Loucy (cell line): ENCODE data around the gene SEMA5B.

Experiments used
- EZH2phosphoT487 ChIP-seq: fragments of 200-600 bp; IDR thresholded peaks from 2 replicates; pipeline ENCODE4 v1.6.1; 2018; ENCODE audit warnings: antibody characterized with exemption, mild to moderate bottlenecking, moderate library complexity, borderline replicate concordance
- TF ChIP-seq, protein P1 (sequence below): fragments of 200-600 bp; sonication (generic); conservative IDR thresholded peaks from 2 replicates; pipeline ENCODE4 v1.5.1; 2014; ENCODE audit warnings: mild to moderate bottlenecking, antibody characterized with exemption, low read length

DNA sequence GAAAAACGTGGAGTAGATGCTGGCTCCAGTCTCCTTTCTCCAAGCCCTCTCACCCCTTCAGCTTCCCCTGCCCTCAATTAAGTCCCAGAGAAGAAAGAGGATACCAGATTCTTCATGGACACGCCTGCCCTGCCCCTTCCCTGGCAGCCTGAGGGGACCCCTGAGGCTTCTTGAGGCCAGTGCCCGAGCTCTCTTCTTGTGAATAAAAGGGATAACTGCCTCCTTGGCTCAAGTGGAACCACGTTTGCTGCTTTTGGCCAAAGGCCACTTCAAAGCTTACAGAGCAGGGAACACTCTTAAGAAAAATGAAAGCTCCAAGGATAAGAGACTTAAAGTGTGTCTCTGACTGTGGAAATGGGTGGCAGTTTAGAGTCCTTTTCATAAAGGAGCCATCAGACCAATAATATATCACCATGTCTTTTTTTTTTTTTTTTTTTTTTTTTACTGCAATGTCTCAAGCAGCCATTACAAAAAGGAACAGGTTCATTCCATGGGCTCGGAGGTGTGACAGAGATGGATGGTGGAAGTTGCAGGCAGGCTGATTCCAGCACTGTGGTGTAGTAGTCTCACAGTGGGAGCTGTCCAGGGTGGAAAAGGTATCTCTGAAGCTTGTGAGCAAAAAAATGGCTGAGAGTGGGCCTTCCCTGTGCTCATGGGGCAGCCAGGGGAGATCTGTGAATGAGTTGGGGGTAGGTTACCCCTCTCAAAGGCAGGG, 108.8 kb downstream of the SEMA5B start:
- TF ChIP-seq, protein P1, sequence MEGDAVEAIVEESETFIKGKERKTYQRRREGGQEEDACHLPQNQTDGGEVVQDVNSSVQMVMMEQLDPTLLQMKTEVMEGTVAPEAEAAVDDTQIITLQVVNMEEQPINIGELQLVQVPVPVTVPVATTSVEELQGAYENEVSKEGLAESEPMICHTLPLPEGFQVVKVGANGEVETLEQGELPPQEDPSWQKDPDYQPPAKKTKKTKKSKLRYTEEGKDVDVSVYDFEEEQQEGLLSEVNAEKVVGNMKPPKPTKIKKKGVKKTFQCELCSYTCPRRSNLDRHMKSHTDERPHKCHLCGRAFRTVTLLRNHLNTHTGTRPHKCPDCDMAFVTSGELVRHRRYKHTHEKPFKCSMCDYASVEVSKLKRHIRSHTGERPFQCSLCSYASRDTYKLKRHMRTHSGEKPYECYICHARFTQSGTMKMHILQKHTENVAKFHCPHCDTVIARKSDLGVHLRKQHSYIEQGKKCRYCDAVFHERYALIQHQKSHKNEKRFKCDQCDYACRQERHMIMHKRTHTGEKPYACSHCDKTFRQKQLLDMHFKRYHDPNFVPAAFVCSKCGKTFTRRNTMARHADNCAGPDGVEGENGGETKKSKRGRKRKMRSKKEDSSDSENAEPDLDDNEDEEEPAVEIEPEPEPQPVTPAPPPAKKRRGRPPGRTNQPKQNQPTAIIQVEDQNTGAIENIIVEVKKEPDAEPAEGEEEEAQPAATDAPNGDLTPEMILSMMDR, result no peak
- no peak for TF ChIP-seq EZH2phosphoT487
